Fibroblast of skin of right biceps (primary cell): ENCODE measurements around the gene CCDC51.
"Not testable (repeated sequence)": the region's sequence is repeated elsewhere in the genome, so short reads cannot be mapped to it uniquely, and the experiment has no call there.

Source experiments
- DNase-seq: peaks from one replicate; pipeline ENCODE4 v3.0.0-alpha.2; 2013

CCDC51 gene

GRCh38 chr3:48439820-48440589 is at the start of gene CCDC51, which contains the start of gene TMA7:
Gene CCDC51, minus strand, starts transcription at chr3:48440119. Its CDS starts 4,991 bp downstream, at chr3:48435128.
Gene TMA7, plus strand, starts transcription at chr3:48440257. Its CDS starts 40 bp downstream, at chr3:48440297.
- peak; percentile 95 for DNase-seq

GRCh38 chr3:48486952-48487351 is 47.0 kb upstream of the CCDC51 start:
- no peak for DNase-seq

GRCh38 chr3:48482822-48483221 is 42.9 kb upstream of the CCDC51 start:
- not testable (repeated sequence) for DNase-seq

GRCh38 chr3:48480891-48481290 is 41.0 kb upstream of the CCDC51 start:
- DNase-seq: not testable (repeated sequence)

- no peak for DNase-seq
Measured at GRCh38 chr3:48478626-48479555, 39.0 kb upstream of the CCDC51 start.

- DNase-seq: no peak
Measured at GRCh38 chr3:48477959-48478520, 38.1 kb upstream of the CCDC51 start.

- no peak for DNase-seq
Measured at GRCh38 chr3:48476426-48477053, 36.6 kb upstream of the CCDC51 start.

- no peak for DNase-seq
Measured at GRCh38 chr3:48475188-48475587, 35.3 kb upstream of the CCDC51 start.

GRCh38 chr3:48474619-48475018 is 34.7 kb upstream of the CCDC51 start:
- DNase-seq: no peak

- not testable (repeated sequence) for DNase-seq
Measured at GRCh38 chr3:48474031-48474430, 34.1 kb upstream of the CCDC51 start.

- DNase-seq: no peak
Measured at GRCh38 chr3:48473617-48473952, 33.7 kb upstream of the CCDC51 start.

- DNase-seq: peak; percentile 93
Measured at GRCh38 chr3:48472923-48473616, 33.2 kb upstream of the CCDC51 start.

GRCh38 chr3:48472673-48472922 is 32.7 kb upstream of the CCDC51 start:
- no peak for DNase-seq

GRCh38 chr3:48470286-48470685 is 30.4 kb upstream of the CCDC51 start:
- DNase-seq: no peak

GRCh38 chr3:48469046-48469915 is 29.4 kb upstream of the CCDC51 start:
- no peak for DNase-seq

GRCh38 chr3:48468329-48468731 is 28.4 kb upstream of the CCDC51 start:
- no peak for DNase-seq

- no peak for DNase-seq
Measured at GRCh38 chr3:48467473-48468267, 27.8 kb upstream of the CCDC51 start.

- no peak for DNase-seq
Measured at GRCh38 chr3:48467110-48467454, 27.2 kb upstream of the CCDC51 start.

- no peak for DNase-seq
Measured at GRCh38 chr3:48466386-48467109, 26.6 kb upstream of the CCDC51 start.
